IMR-90 (cell line): Measurements from ENCODE around the gene NIT1. TPM values are rescaled to one million over a fixed set of nuclear protein-coding genes. Genes with fewer than 3 reads are reported as not detected.

Source experiments
- ATAC-seq: fragments of 200-7000 bp; cut with Tn5 transposase; 2 replicates; pipeline ENCODE4 v1.9.1; 2020; ENCODE audit warnings: low read depth, mild to moderate bottlenecking, moderate library complexity
- BruUV-seq: library from RNA; stranded (reverse); fragments of 400-500 nt; replicated peaks from 2 replicates; lab custom pipeline; 2021; lab: Mats Ljungman, UMichigan
- CTCF ChIA-PET: fragments of 300-600 bp; formaldehyde crosslinking; extraction: SDS; loops from one replicate; lab custom pipeline; 2021; ENCODE audit warnings: antibody characterized with exemption; lab: Yijun Ruan, JAX
- POLR2A ChIA-PET: fragments of 300-600 bp; sonication (Branson Sonifier 250); formaldehyde crosslinking; loops from one replicate; lab custom pipeline; 2022; ENCODE audit warnings: antibody characterized with exemption; ENCODE audit not compliant: unreplicated experiment; lab: Charles Lee
- DNase-seq: peaks from one replicate; pipeline ENCODE4 v3.0.0; 2013
- H2AFZ ChIP-seq: replicated peaks from 2 replicates; pipeline ENCODE3; 2013; ENCODE audit warnings: low read length, mild to moderate bottlenecking; ENCODE audit not compliant: poor library complexity
- H2AK5ac ChIP-seq: 2 replicates; pipeline ENCODE4 v1.6.1; 2013; ENCODE audit warnings: low read depth, low read length, inconsistent platforms
- H2AK9ac ChIP-seq: replicated peaks from 2 replicates; pipeline ENCODE3; 2013; ENCODE audit warnings: mild to moderate bottlenecking, low read depth, low read length, moderate library complexity; ENCODE audit not compliant: poor library complexity
- H2BK120ac ChIP-seq: 2 replicates; pipeline ENCODE4 v1.6.1; 2013; ENCODE audit warnings: low read depth, low read length, inconsistent platforms
- H2BK15ac ChIP-seq: 3 replicates; pipeline ENCODE4 v1.6.1; 2013; ENCODE audit warnings: low read depth, low read length, inconsistent platforms
- H2BK20ac ChIP-seq: 2 replicates; pipeline ENCODE4 v1.6.1; 2013; ENCODE audit warnings: low read depth, mild to moderate bottlenecking, inconsistent platforms, low read length, moderate library complexity
- H2BK5ac ChIP-seq: 2 replicates; pipeline ENCODE4 v1.6.1; 2013; ENCODE audit warnings: mild to moderate bottlenecking, low read depth, low read length, inconsistent platforms; ENCODE audit not compliant: poor library complexity, severe bottlenecking
- H3K14ac ChIP-seq: replicated peaks from 2 replicates; pipeline ENCODE4 v1.6.1; 2013; ENCODE audit warnings: low read depth, low read length, inconsistent platforms
- H3K18ac ChIP-seq: 2 replicates; pipeline ENCODE4 v1.6.1; 2013; ENCODE audit warnings: low read depth, low read length, control low read depth
- H3K23ac ChIP-seq: 2 replicates; pipeline ENCODE4 v1.6.1; 2013; ENCODE audit warnings: low read depth, low read length, inconsistent platforms
- H3K27ac ChIP-seq: 2 replicates; pipeline ENCODE4 v1.5.1; 2013; ENCODE audit warnings: mild to moderate bottlenecking, control low read depth, low read length; ENCODE audit not compliant: insufficient read depth
- H3K27me3 ChIP-seq: 2 replicates; pipeline ENCODE4 v1.6.1; 2013; ENCODE audit warnings: low read length; ENCODE audit not compliant: control insufficient read depth, insufficient read depth
- H3K36me3 ChIP-seq: 2 replicates; pipeline ENCODE4 v1.6.1; 2013; ENCODE audit warnings: low read length, mixed read lengths; ENCODE audit not compliant: control insufficient read depth, insufficient read depth
- H3K4ac ChIP-seq: 2 replicates; pipeline ENCODE4 v1.6.1; 2013; ENCODE audit warnings: low read depth, low read length, inconsistent platforms
- H3K4me1 ChIP-seq: 2 replicates; pipeline ENCODE4 v1.6.1; 2013; ENCODE audit warnings: low read length, mixed read lengths; ENCODE audit not compliant: control insufficient read depth, insufficient read depth
- H3K4me2 ChIP-seq: 2 replicates; pipeline ENCODE4 v1.6.1; 2013; ENCODE audit warnings: low read depth, mild to moderate bottlenecking, control low read depth, low read length, moderate library complexity
- H3K4me3 ChIP-seq: 2 replicates; pipeline ENCODE4 v1.5.1; 2013; ENCODE audit warnings: low read depth, mild to moderate bottlenecking, control low read depth, low read length, moderate library complexity; ENCODE audit not compliant: insufficient read depth
- H3K56ac ChIP-seq: 2 replicates; pipeline ENCODE4 v1.6.1; 2013; ENCODE audit warnings: low read length, inconsistent platforms; ENCODE audit not compliant: insufficient read depth; ENCODE audit errors: extremely low read depth
- H3K79me1 ChIP-seq, 2 experiments: 2 replicates each; pipeline ENCODE4 v1.6.1; 2013; ENCODE audit warnings: low read length in 2 of 2, inconsistent platforms in 1 of 2, low read depth in 1 of 2
- H3K9ac ChIP-seq: 2 replicates; pipeline ENCODE4 v1.6.1; 2013; ENCODE audit warnings: low read depth, low read length, control low read depth
- H3K9me1 ChIP-seq: 2 replicates; pipeline ENCODE4 v1.6.1; 2013; ENCODE audit warnings: low read length, inconsistent platforms; ENCODE audit not compliant: insufficient read depth
- H3K9me3 ChIP-seq: 2 replicates; pipeline ENCODE4 v1.6.1; 2013; ENCODE audit warnings: low read length; ENCODE audit not compliant: control insufficient read depth, insufficient read depth
- H4K20me1 ChIP-seq: 2 replicates; pipeline ENCODE4 v1.6.1; 2013; ENCODE audit warnings: low read length, inconsistent platforms; ENCODE audit not compliant: insufficient read depth
- H4K5ac ChIP-seq: 2 replicates; pipeline ENCODE4 v1.6.1; 2013; ENCODE audit warnings: mild to moderate bottlenecking, low read depth, low read length, control low read depth
- H4K8ac ChIP-seq, 2 experiments: 2 replicates each; pipeline ENCODE4 v1.6.1; 2013; ENCODE audit warnings: low read depth in 2 of 2, low read length in 2 of 2, control low read depth in 1 of 2, inconsistent platforms in 1 of 2
- H4K91ac ChIP-seq: 2 replicates; pipeline ENCODE4 v1.6.1; 2013; ENCODE audit warnings: low read depth, low read length, inconsistent platforms; ENCODE audit not compliant: insufficient read depth
- BHLHE40 ChIP-seq: fragments of 150-350 bp; IDR thresholded peaks from 2 replicates; pipeline ENCODE4 v1.6.1; 2016; ENCODE audit warnings: mild to moderate bottlenecking, low read depth, low read length
- CHD1 ChIP-seq: IDR thresholded peaks from 2 replicates; pipeline ENCODE4 v1.6.1; 2012; ENCODE audit warnings: low read depth, low read length, improper control_type of control experiment
- FOS ChIP-seq: fragments of 150-350 bp; IDR thresholded peaks from 2 replicates; pipeline ENCODE4 v1.6.1; 2016; ENCODE audit warnings: low read depth, low read length
- MAFK ChIP-seq: IDR thresholded peaks from 2 replicates; pipeline ENCODE4 v1.6.1; 2012; ENCODE audit warnings: low read depth, low read length, improper control_type of control experiment
- MAZ ChIP-seq: IDR thresholded peaks from 2 replicates; pipeline ENCODE4 v1.6.1; 2012; ENCODE audit warnings: low read depth, mild to moderate bottlenecking, low read length, improper control_type of control experiment, moderate library complexity, borderline replicate concordance
- MXI1 ChIP-seq: IDR thresholded peaks from 2 replicates; pipeline ENCODE4 v1.6.1; 2012; ENCODE audit warnings: low read depth, mild to moderate bottlenecking, low read length, moderate library complexity, borderline replicate concordance
- NFE2L2 ChIP-seq: fragments of 150-350 bp; IDR thresholded peaks from 2 replicates; pipeline ENCODE4 v1.6.1; 2016; ENCODE audit warnings: low read depth, mild to moderate bottlenecking, low read length
- POLR2A ChIP-seq: IDR thresholded peaks from 2 replicates; pipeline ENCODE4 v1.6.1; 2012; ENCODE audit warnings: mild to moderate bottlenecking, low read depth, low read length
- RCOR1 ChIP-seq: IDR thresholded peaks from 2 replicates; pipeline ENCODE4 v1.6.1; 2012; ENCODE audit warnings: mild to moderate bottlenecking, low read length, improper control_type of control experiment; ENCODE audit not compliant: insufficient replicate concordance
- RFX5 ChIP-seq: IDR thresholded peaks from 2 replicates; pipeline ENCODE4 v1.8.0; 2012; ENCODE audit warnings: low read depth, mild to moderate bottlenecking, low read length, moderate library complexity
- SMC3 ChIP-seq: fragments of 150-350 bp; IDR thresholded peaks from 2 replicates; pipeline ENCODE4 v1.6.1; 2016; ENCODE audit warnings: low read depth, mild to moderate bottlenecking, antibody characterized with exemption, low read length, moderate library complexity
- WGBS, 2 experiments: methylation state at CpG; one replicate each; pipeline versions ENCODE4 v1.1.5 to v1.1.7; 2013; ENCODE audit warnings: missing lambda C conversion rate in 2 of 2; ENCODE audit not compliant: insufficient read length in 1 of 2; ENCODE audit errors: extremely low coverage in 2 of 2; 5-methylcytosine and 5-hydroxymethylcytosine counted together
- dilution Hi-C: fragments of 300-500 bp; cut with HindIII; formaldehyde crosslinking; loops from one replicate; pipeline ENCODE4 v1.14.3; 2018; ENCODE audit warnings: low sequenced_read_pairs; ENCODE audit not compliant: unreplicated experiment
- in situ Hi-C: fragments of 300-500 bp; cut with MboI; formaldehyde crosslinking; loops from 3 replicates; pipeline ENCODE4 v1.14.3; 2019; ENCODE audit warnings: low sequenced_read_pairs, inconsistent platforms, mixed read lengths
- intact Hi-C: fragments of 100-400 bp; cut with micrococcal nuclease; formaldehyde crosslinking; loops from 2 replicates; pipeline ENCODE4 v1.10.0; 2022
- polyA plus RNA-seq, 3 experiments: library from polyadenylated mRNA; depleted of rRNA; stranded (reverse); fragments of >200 nt; gene quantifications; 2 replicates each; pipeline ENCODE4 v1.2.3, GENCODE V29; 2012; ENCODE audit warnings: low replicate concordance in 1 of 3
- total RNA-seq: library from RNA; depleted of rRNA; stranded (reverse); fragments of >200 nt; gene quantifications from 2 replicates; pipeline ENCODE4 v1.2.3, GENCODE V29; 2012
- TF ChIP-seq, protein P1 (sequence below): fragments of 150-350 bp; IDR thresholded peaks from 2 replicates; pipeline ENCODE4 v1.6.1; 2017; ENCODE audit warnings: mild to moderate bottlenecking, antibody characterized with exemption, low read length, low read depth
- TF ChIP-seq, protein P2 (sequence below): fragments of 150-350 bp; IDR thresholded peaks from 2 replicates; pipeline ENCODE4 v1.6.1; 2016; ENCODE audit warnings: low read depth, mild to moderate bottlenecking, low read length, moderate library complexity, borderline replicate concordance

The NIT1 gene
- total and polyA plus RNA-seq, 2 of the 4 experiments (the other 2 are of a cell fraction), result 22.8 to 33.6 TPM

DNA sequence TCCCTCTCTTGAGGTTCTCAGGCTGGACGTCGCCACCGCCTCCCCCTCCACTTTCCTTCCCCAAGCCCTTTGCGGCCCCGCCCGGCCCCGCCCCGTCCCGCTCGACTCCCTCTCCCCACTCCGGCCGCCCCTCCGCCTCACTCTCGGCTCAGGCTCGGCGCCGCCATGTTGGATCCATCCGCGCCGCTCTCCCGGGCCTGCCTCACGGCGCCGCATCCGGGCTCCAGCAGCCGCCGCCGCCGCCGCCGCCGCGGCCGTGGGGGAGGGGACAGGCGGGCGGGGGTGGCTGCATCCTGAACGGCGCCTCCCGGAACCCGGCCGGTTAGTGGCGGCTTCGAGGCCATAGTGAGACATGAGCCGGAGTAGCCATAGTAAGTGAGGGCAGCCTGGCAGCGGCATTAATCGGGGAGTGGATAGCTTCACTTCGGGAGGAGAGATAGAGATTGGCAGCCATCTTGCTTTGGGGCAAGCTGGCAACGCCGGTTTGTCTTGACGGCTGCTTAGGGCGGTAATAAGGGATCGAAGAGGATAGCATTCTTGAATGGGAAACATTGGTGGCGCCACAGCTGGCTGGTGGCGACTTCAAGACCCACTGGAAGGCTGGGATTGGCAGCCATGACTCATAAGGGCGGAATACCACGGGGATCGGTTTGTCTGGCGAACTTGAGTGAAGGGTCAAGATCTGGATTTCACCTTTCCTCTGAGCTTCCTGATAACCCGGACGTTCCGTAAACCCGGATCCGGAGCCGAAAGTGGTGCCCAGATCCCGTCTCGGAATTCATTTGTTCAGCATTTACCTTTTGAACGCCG is 14.7 kb downstream of the NIT1 start, which contains the start of gene DEDD:
DEDD (minus strand) TSS at position 258 of the 810 bp plus-strand sequence. CDS start 8,205 bp downstream, outside the sequence.
- H3K56ac ChIP-seq, result peak within 1 kb of the TSS; percentile 92
- no peaks in the 10 kb centered on the region for H3K27me3 ChIP-seq
- peak within 1 kb of the TSS; percentile 98 for H3K4me2 ChIP-seq
- peak within 1 kb of the TSS; percentile 63 for H2BK120ac ChIP-seq
- ATAC-seq, result peak; percentile 91
- peak within 1 kb of the TSS; percentile 99 for H2AK9ac ChIP-seq
- peaks cover 5% of the 10 kb centered on the region for H3K9me1 ChIP-seq
- H3K4me1 ChIP-seq, result no peaks in the 10 kb centered on the region; the same call in 1 of the 2 replicates
- H3K9ac ChIP-seq, result peak within 1 kb of the TSS; percentile 93
- H4K20me1 ChIP-seq, result no peaks in the 10 kb centered on the region
- TF ChIP-seq SMC3, result no peak
- TF ChIP-seq RCOR1, result no peak
- TF ChIP-seq, protein P1, sequence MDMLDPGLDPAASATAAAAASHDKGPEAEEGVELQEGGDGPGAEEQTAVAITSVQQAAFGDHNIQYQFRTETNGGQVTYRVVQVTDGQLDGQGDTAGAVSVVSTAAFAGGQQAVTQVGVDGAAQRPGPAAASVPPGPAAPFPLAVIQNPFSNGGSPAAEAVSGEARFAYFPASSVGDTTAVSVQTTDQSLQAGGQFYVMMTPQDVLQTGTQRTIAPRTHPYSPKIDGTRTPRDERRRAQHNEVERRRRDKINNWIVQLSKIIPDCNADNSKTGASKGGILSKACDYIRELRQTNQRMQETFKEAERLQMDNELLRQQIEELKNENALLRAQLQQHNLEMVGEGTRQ, result no peak
- TF ChIP-seq CHD1, result no peak
- TF ChIP-seq MAZ, result peak; percentile 89; the same call in 1 of the 2 replicates
- no peak for TF ChIP-seq RFX5
- no peak for TF ChIP-seq MAFK
- TF ChIP-seq FOS, result no peak
- TF ChIP-seq, protein P2, sequence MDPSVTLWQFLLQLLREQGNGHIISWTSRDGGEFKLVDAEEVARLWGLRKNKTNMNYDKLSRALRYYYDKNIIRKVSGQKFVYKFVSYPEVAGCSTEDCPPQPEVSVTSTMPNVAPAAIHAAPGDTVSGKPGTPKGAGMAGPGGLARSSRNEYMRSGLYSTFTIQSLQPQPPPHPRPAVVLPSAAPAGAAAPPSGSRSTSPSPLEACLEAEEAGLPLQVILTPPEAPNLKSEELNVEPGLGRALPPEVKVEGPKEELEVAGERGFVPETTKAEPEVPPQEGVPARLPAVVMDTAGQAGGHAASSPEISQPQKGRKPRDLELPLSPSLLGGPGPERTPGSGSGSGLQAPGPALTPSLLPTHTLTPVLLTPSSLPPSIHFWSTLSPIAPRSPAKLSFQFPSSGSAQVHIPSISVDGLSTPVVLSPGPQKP, result no peak
- 0 out of 2 replicates have a peak, but pooled peaks have one; percentile 1 for TF ChIP-seq BHLHE40
- TF ChIP-seq POLR2A, result no peak
- TF ChIP-seq MXI1, result no peak; the same call in 1 of the 2 replicates
- no peak for TF ChIP-seq NFE2L2
- H2BK20ac ChIP-seq, result peak within 1 kb of the TSS; percentile 40; the same call in 1 of the 2 replicates
- H4K91ac ChIP-seq, result peak within 1 kb of the TSS; percentile 94
- dilution Hi-C loops, result no loop called here
- peaks cover 22 to 83% of the 10 kb centered on the region in 2 experiments for H3K79me1 ChIP-seq
- H2AFZ ChIP-seq, result peak within 1 kb of the TSS; percentile 91
- H2BK15ac ChIP-seq, result peak within 1 kb of the TSS; percentile 78; the same call in 2 of the 3 replicates
- peak within 1 kb of the TSS; percentile 72 for H3K4me3 ChIP-seq
- CTCF ChIA-PET, result no interaction called here
- POLR2A ChIA-PET, result interaction anchor here (0.6 to 1.5 kb wide), 3 partner anchors 9 to 93 kb away, joined by 6 to 9 read pairs (median 8); partner anchors contain the start of genes NIT1 and PFDN2
- peak within 1 kb of the TSS; percentile 90 for H2AK5ac ChIP-seq
- DNase-seq, result peak; percentile 96
- intact Hi-C loops, result loop anchor here (1.0 kb wide), 1 partner anchor 14 kb away; the partner anchor contains the start of genes NIT1 and PFDN2
- peak within 1 kb of the TSS; percentile 86 to 93 for H4K8ac ChIP-seq
- BruUV-seq, result no TSS peak
- H3K18ac ChIP-seq, result peak within 1 kb of the TSS; percentile 80
- H3K27ac ChIP-seq, result peak within 1 kb of the TSS; percentile 90
- H3K9me3 ChIP-seq, result no peaks in the 10 kb centered on the region
- peak within 1 kb of the TSS; percentile 88 for H3K14ac ChIP-seq
- peak within 1 kb of the TSS; percentile 87 for H2BK5ac ChIP-seq
- peak within 1 kb of the TSS; percentile 99 for H3K23ac ChIP-seq
- H4K5ac ChIP-seq, result peak within 1 kb of the TSS; percentile 80
- WGBS, 2 experiments, result 0% methylated on average over 20 of the region's 68 CpGs; no CpG with 5 or more reads in 1 of the 2 experiments
- in situ Hi-C loops, result no loop called here
- H3K4ac ChIP-seq, result peak within 1 kb of the TSS; percentile 97
- H3K36me3 ChIP-seq, result peaks cover 12% of the 10 kb centered on the region
